ENCODE data around the gene HDAC6. TPM values are rescaled to one million over a fixed set of nuclear protein-coding genes. Genes with fewer than 3 reads are reported as not detected.

HDAC6 gene
- 127 and 135 TPM in 2 replicates for total RNA-seq (ENCODE audit: low replicate concordance)

- Histone ChIP-seq H3F3A (ENCODE audit: low read depth) (peaks cover 17% of the 10 kb centered on the region), H3K27me3 (no peaks in the 10 kb centered on the region), H4K20me1 (ENCODE audit: low read depth) (no peaks in the 10 kb centered on the region), H3K4me3 (peak within 1 kb of the TSS; percentile 78), H3K9me3 (ENCODE audit: low read depth) (no peaks in the 10 kb centered on the region), H2AFZ (replicated peaks) (peak within 1 kb of the TSS; percentile 97), H3K36me3 (no peaks in the 10 kb centered on the region), H3K9ac (peak within 1 kb of the TSS; percentile 94), H3K4me2 (peak within 1 kb of the TSS; percentile 95), H3K27ac (peak within 1 kb of the TSS; percentile 99), H3K79me2 (ENCODE audit: low read depth) (peaks cover 6% of the 10 kb centered on the region), H3K4me1 (no peaks in the 10 kb centered on the region)
- no peak for TF ChIP-seq CTCF (IDR thresholded peaks at IDR 0.05)
- no peak for TF ChIP-seq EZH2phosphoT487 (IDR thresholded peaks at IDR 0.05)
- TF ChIP-seq EZH2 (IDR thresholded peaks at IDR 0.05): no peak
- Mint-ChIP-seq H3K27me3 (ENCODE audit: insufficient read depth, low read depth) (peaks cover 7% of the 10 kb centered on the region), H3K4me3 (peak within 1 kb of the TSS; percentile 92), H3K27ac (peak within 1 kb of the TSS; percentile 94), H3K4me1 (peaks cover 5% of the 10 kb centered on the region), H3K36me3 (no peaks in the 10 kb centered on the region), H3K9me3 (peaks cover 7% of the 10 kb centered on the region)
- DNase-seq (ENCODE audit: low spot score): peak; percentile 99
Observed at GRCh38 chrX:48801280-48802088, at the start of gene HDAC6. HDAC6 (plus strand) TSS chrX:48802067; CDS start chrX:48802693, 626 bp downstream.

- no peak overlapping the region for H3K27ac ChIP-seq
- H3K9ac ChIP-seq: no peak overlapping the region
- no peak overlapping the region for H3K4me2 ChIP-seq
- Mint-ChIP-seq H3K36me3 (no peaks in the 10 kb centered on the region), H3K27me3 (ENCODE audit: insufficient read depth, low read depth) (peaks cover 5% of the 10 kb centered on the region), H3K27ac (no peak overlapping the region), H3K9me3 (peaks cover 11% of the 10 kb centered on the region), H3K4me3 (no peak overlapping the region), H3K4me1 (no peaks in the 10 kb centered on the region)
- DNase-seq (ENCODE audit: low spot score): no peak
- TF ChIP-seq EZH2phosphoT487 (IDR thresholded peaks at IDR 0.05) (no peak), CTCF (IDR thresholded peaks at IDR 0.05) (no peak), EZH2 (IDR thresholded peaks at IDR 0.05) (no peak)
- no peaks in the 10 kb centered on the region for H3K9me3 ChIP-seq (ENCODE audit: low read depth)
- H3K4me3 ChIP-seq: no peak overlapping the region
- no peaks in the 10 kb centered on the region for H3F3A ChIP-seq (ENCODE audit: low read depth)
- no peaks in the 10 kb centered on the region for H3K79me2 ChIP-seq (ENCODE audit: low read depth)
- H4K20me1 ChIP-seq (ENCODE audit: low read depth): no peaks in the 10 kb centered on the region
- no peaks in the 10 kb centered on the region for H3K36me3 ChIP-seq
- H2AFZ ChIP-seq (replicated peaks): no peak overlapping the region
- H3K27me3 ChIP-seq: no peaks in the 10 kb centered on the region
- H3K4me1 ChIP-seq: no peaks in the 10 kb centered on the region
Observed at GRCh38 chrX:48752498-48752897, 49.4 kb upstream of the HDAC6 start.

GRCh38 chrX:48753708-48754228 is 48.1 kb upstream of the HDAC6 start:
- H3K27me3 ChIP-seq: no peaks in the 10 kb centered on the region

More at GRCh38 chrX:48753708-48754228, 48.1 kb upstream of the HDAC6 start:
- H3F3A ChIP-seq (ENCODE audit: low read depth): no peaks in the 10 kb centered on the region
- H3K36me3 Mint-ChIP-seq: no peaks in the 10 kb centered on the region
- no peak for DNase-seq (ENCODE audit: low spot score)
- H3K27ac Mint-ChIP-seq: no peak overlapping the region
- H3K36me3 ChIP-seq: no peaks in the 10 kb centered on the region
- H4K20me1 ChIP-seq (ENCODE audit: low read depth): no peaks in the 10 kb centered on the region
- H3K79me2 ChIP-seq (ENCODE audit: low read depth): no peaks in the 10 kb centered on the region
- peaks cover 2% of the 10 kb centered on the region for H3K27me3 Mint-ChIP-seq (ENCODE audit: insufficient read depth, low read depth)
- no peaks in the 10 kb centered on the region for H3K4me1 ChIP-seq
- no peaks in the 10 kb centered on the region for H3K9me3 ChIP-seq (ENCODE audit: low read depth)
- H3K9me3 Mint-ChIP-seq: peaks cover 11% of the 10 kb centered on the region
- no peak overlapping the region for H3K4me3 Mint-ChIP-seq
- no peak overlapping the region for H3K4me2 ChIP-seq
- H2AFZ ChIP-seq (replicated peaks): no peak overlapping the region
- no peak overlapping the region for H3K9ac ChIP-seq
- no peak overlapping the region for H3K27ac ChIP-seq
- no peak for TF ChIP-seq EZH2 (IDR thresholded peaks at IDR 0.05)
- no peak for TF ChIP-seq EZH2phosphoT487 (IDR thresholded peaks at IDR 0.05)
- no peak for TF ChIP-seq CTCF (IDR thresholded peaks at IDR 0.05)
- H3K4me3 ChIP-seq: no peak overlapping the region
- no peaks in the 10 kb centered on the region for H3K4me1 Mint-ChIP-seq
